OCI-LY3 (cell line): ENCODE measurements around the gene SH3PXD2B.

ENCODE experiments used
- EZH2phosphoT487 ChIP-seq: fragments of 200-600 bp; shearing (Covaris generic); IDR thresholded peaks from 2 replicates; pipeline ENCODE4 v1.6.1; 2018; ENCODE audit warnings: antibody characterized with exemption, mixed run types, low read depth
- TF ChIP-seq, protein P1 (sequence below): fragments of 200-600, 300-600 bp; sonication (generic); IDR thresholded peaks from 2 replicates; pipeline ENCODE4 v1.5.1; 2014; ENCODE audit warnings: antibody characterized with exemption, low read length, low read depth

- TF ChIP-seq, protein P1, sequence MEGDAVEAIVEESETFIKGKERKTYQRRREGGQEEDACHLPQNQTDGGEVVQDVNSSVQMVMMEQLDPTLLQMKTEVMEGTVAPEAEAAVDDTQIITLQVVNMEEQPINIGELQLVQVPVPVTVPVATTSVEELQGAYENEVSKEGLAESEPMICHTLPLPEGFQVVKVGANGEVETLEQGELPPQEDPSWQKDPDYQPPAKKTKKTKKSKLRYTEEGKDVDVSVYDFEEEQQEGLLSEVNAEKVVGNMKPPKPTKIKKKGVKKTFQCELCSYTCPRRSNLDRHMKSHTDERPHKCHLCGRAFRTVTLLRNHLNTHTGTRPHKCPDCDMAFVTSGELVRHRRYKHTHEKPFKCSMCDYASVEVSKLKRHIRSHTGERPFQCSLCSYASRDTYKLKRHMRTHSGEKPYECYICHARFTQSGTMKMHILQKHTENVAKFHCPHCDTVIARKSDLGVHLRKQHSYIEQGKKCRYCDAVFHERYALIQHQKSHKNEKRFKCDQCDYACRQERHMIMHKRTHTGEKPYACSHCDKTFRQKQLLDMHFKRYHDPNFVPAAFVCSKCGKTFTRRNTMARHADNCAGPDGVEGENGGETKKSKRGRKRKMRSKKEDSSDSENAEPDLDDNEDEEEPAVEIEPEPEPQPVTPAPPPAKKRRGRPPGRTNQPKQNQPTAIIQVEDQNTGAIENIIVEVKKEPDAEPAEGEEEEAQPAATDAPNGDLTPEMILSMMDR = no peak
- TF ChIP-seq EZH2phosphoT487 = no peak
Measured at GRCh38 chr5:172493906-172494305, 39.6 kb upstream of the SH3PXD2B start.
